Muscle of arm (tissue), 14 donors: ENCODE measurements around the gene BICRA. TPM values are rescaled to one million over a fixed set of nuclear protein-coding genes. Genes with fewer than 3 reads are reported as not detected.
A peak's percentile ranks its signal among the peaks of the same experiment; 100 is the strongest.
"Not testable (repeated sequence)": the region's sequence is repeated elsewhere in the genome, so short reads cannot be mapped to it uniquely, and the experiment has no call there.

Experiments
- DNase-seq: peaks from one replicate; pipeline ENCODE4 v3.0.0-alpha.2; 2013
- long read RNA-seq, 11 donors: transcript quantifications; one replicate each; lab custom pipeline, GENCODE V29; 2026
- polyA plus RNA-seq, 12 donors: library from polyadenylated mRNA; unstranded; fragments of 120-200 nt; gene quantifications; one replicate each; pipeline ENCODE4 v1.2.1, GENCODE V29; 2013; ENCODE audit not compliant: insufficient read length in 12 of 12

Gene BICRA
- 10 to 100 TPM in 5 of 12 donors, 1 to 10 TPM in 6, not detected in 1; 7.1 to 18.5 (median 9.6) TPM for polyA plus RNA-seq
- long read RNA-seq, donor 1, transcript BICRA-203 (1 exons, 3,312 nt): major isoform, 12 of 12 reads
- long read RNA-seq, donor 1, partial matches to known transcripts: 0 of 12 reads
- long read RNA-seq, donor 1, other reads (novel, unspliced or antisense): 0 of 12 reads
- long read RNA-seq, donor 2, transcript BICRA-203 (1 exons, 3,312 nt): major isoform, 5 of 5 reads
- long read RNA-seq, donor 2, partial matches to known transcripts: 0 of 5 reads
- long read RNA-seq, donor 2, other reads (novel, unspliced or antisense): 0 of 5 reads
- long read RNA-seq, donor 3, transcript BICRA-203 (1 exons, 3,312 nt): major isoform, 6 of 7 reads
- long read RNA-seq, donor 3, partial matches to known transcripts: 0 of 7 reads
- long read RNA-seq, donor 3, other reads (novel, unspliced or antisense): 0 of 7 reads
- long read RNA-seq, donor 4, transcript BICRA-203 (1 exons, 3,312 nt): major isoform, 8 of 11 reads
- long read RNA-seq, donor 4, partial matches to known transcripts: 0 of 11 reads
- long read RNA-seq, donor 4, other reads (novel, unspliced or antisense): 0 of 11 reads
- long read RNA-seq, donor 5, transcript BICRA-203 (1 exons, 3,312 nt): major isoform, 6 of 6 reads
- long read RNA-seq, donor 5, partial matches to known transcripts: 0 of 6 reads
- long read RNA-seq, donor 5, other reads (novel, unspliced or antisense): 0 of 6 reads
- long read RNA-seq, donor 6, transcript BICRA-203 (1 exons, 3,312 nt): major isoform, 7 of 8 reads
- long read RNA-seq, donor 6, partial matches to known transcripts: 0 of 8 reads
- long read RNA-seq, donor 6, other reads (novel, unspliced or antisense): 0 of 8 reads
- long read RNA-seq, donor 7, transcript BICRA-203 (1 exons, 3,312 nt): major isoform, 6 of 7 reads
- long read RNA-seq, donor 7, partial matches to known transcripts: 0 of 7 reads
- long read RNA-seq, donor 7, other reads (novel, unspliced or antisense): 0 of 7 reads
- long read RNA-seq, donor 8, transcript BICRA-203 (1 exons, 3,312 nt): major isoform, 12 of 12 reads
- long read RNA-seq, donor 8, partial matches to known transcripts: 0 of 12 reads
- long read RNA-seq, donor 8, other reads (novel, unspliced or antisense): 0 of 12 reads
- long read RNA-seq, donor 9, transcript BICRA-203 (1 exons, 3,312 nt): major isoform, 5 of 5 reads
- long read RNA-seq, donor 9, partial matches to known transcripts: 0 of 5 reads
- long read RNA-seq, donor 9, other reads (novel, unspliced or antisense): 0 of 5 reads
- long read RNA-seq, donor 10, transcript BICRA-203 (1 exons, 3,312 nt): major isoform, 11 of 12 reads
- long read RNA-seq, donor 10, partial matches to known transcripts: 0 of 12 reads
- long read RNA-seq, donor 10, other reads (novel, unspliced or antisense): 0 of 12 reads
- long read RNA-seq, donor 11, transcript BICRA-203 (1 exons, 3,312 nt): major isoform, 6 of 7 reads
- long read RNA-seq, donor 11, partial matches to known transcripts: 0 of 7 reads
- long read RNA-seq, donor 11, other reads (novel, unspliced or antisense): 0 of 7 reads

GRCh38 chr19:47608969-47609905 is at the start of gene BICRA:
Gene BICRA (plus strand): TSS chr19:47609134. CDS start chr19:47673575, 64,441 bp downstream.
- DNase-seq: peak; percentile 87

GRCh38 chr19:47560999-47561398 is 47.9 kb upstream of the BICRA start:
- no peak for DNase-seq

GRCh38 chr19:47561440-47562057 is 47.4 kb upstream of the BICRA start:
- no peak for DNase-seq

- DNase-seq: no peak
Observed at GRCh38 chr19:47564081-47564480, 44.9 kb upstream of the BICRA start.

- DNase-seq: no peak
Observed at GRCh38 chr19:47569331-47569730, 39.6 kb upstream of the BICRA start.

- no peak for DNase-seq
Observed at GRCh38 chr19:47572635-47573034, 36.3 kb upstream of the BICRA start.

GRCh38 chr19:47573071-47574026 is 35.6 kb upstream of the BICRA start, which contains the start of gene ZNF541:
Gene ZNF541 (minus strand): TSS chr19:47573148. CDS start chr19:47555856, 17,292 bp downstream.
- DNase-seq: peak; percentile 34

GRCh38 chr19:47580397-47580796 is 28.5 kb upstream of the BICRA start:
- no peak for DNase-seq

- no peak for DNase-seq
Observed at GRCh38 chr19:47581605-47582319, 27.2 kb upstream of the BICRA start.

GRCh38 chr19:47582320-47582909 is 26.5 kb upstream of the BICRA start:
- DNase-seq: no peak

- not testable (repeated sequence) for DNase-seq
Observed at GRCh38 chr19:47583161-47583560, 25.8 kb upstream of the BICRA start.

GRCh38 chr19:47587295-47587694 is 21.6 kb upstream of the BICRA start:
- no peak for DNase-seq

- DNase-seq: no peak
Observed at GRCh38 chr19:47589824-47590223, 19.1 kb upstream of the BICRA start.

- DNase-seq: no peak
Observed at GRCh38 chr19:47593860-47594259, 15.1 kb upstream of the BICRA start.

- DNase-seq: no peak
Observed at GRCh38 chr19:47595944-47596343, 13.0 kb upstream of the BICRA start.

- peak; percentile 39 for DNase-seq
Observed at GRCh38 chr19:47598407-47599349, 10.3 kb upstream of the BICRA start.
